ENCODE results near the gene SLC35D2. TPM values are rescaled to one million over a fixed set of nuclear protein-coding genes. Genes with fewer than 3 reads are reported as not detected.
"Not testable (repeated sequence)": the region's sequence is repeated elsewhere in the genome, so short reads cannot be mapped to it uniquely, and the experiment has no call there.

Gene SLC35D2
- total RNA-seq, 1 donor from 2014 or later, result 14.6 TPM

GRCh38 chr9:96317335-96317980, 66.1 kb downstream of the SLC35D2 start:
- peaks cover 0 to 3% (median 0%) of the 10 kb centered on the region in 3 donors for H3K9me3 ChIP-seq (ENCODE audit: control insufficient read depth in 3 of 3, low read length in 3 of 3)
- H3K4me3 ChIP-seq (ENCODE audit: low read length in 3 of 3), result no peak overlapping the region
- no peak overlapping the region for H3K27ac ChIP-seq (ENCODE audit: low read depth, low read length)
- H3K36me3 ChIP-seq (ENCODE audit: control insufficient read depth in 3 of 3, insufficient read depth in 3 of 3, low read length in 3 of 3), result peaks cover 2 to 6% (median 6%) of the 10 kb centered on the region in 3 donors
- H3K4me1 ChIP-seq (ENCODE audit: control insufficient read depth in 3 of 3, insufficient read depth in 3 of 3, low read length in 3 of 3), result peaks cover 0 to 2% (median 0%) of the 10 kb centered on the region in 3 donors
- H3K9ac ChIP-seq (ENCODE audit: low read depth in 1 of 3, low read length in 3 of 3), result no peak overlapping the region
- H3K27me3 ChIP-seq (ENCODE audit: control insufficient read depth in 3 of 3, insufficient read depth in 3 of 3, low read length in 3 of 3), result no peaks in the 10 kb centered on the region

DNA sequence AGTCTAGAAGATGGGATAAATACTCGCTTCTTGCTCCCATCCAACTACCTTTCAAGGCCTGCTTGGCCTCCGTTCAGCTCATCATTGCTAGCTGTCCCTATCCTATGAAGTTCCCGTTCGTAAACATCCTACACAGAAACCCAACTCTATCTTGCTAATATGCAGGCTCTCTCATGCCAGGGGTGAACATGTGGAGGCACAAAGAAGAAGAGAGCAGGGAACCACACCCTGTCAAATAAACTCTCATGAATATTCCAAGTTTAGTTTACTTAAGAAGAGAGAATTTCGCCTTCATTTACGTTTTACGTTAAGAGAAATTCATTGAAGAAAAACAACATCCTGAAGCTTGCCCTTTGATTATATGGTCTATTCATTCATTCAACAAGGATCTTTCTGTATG, 73.7 kb downstream of the SLC35D2 start:
- H3K9me3 ChIP-seq (ENCODE audit: control insufficient read depth in 3 of 3, low read length in 3 of 3), result peaks cover 0 to 3% (median 0%) of the 10 kb centered on the region in 3 donors
- H3K4me1 ChIP-seq (ENCODE audit: control insufficient read depth in 3 of 3, insufficient read depth in 3 of 3, low read length in 3 of 3), result no peaks in the 10 kb centered on the region
- H3K9ac ChIP-seq (ENCODE audit: low read depth in 1 of 3, low read length in 3 of 3), result no peak overlapping the region
- H3K36me3 ChIP-seq (ENCODE audit: control insufficient read depth in 3 of 3, insufficient read depth in 3 of 3, low read length in 3 of 3), result peaks cover 2 to 4% (median 4%) of the 10 kb centered on the region in 3 donors
- H3K4me3 ChIP-seq (ENCODE audit: low read length in 3 of 3), result no peak overlapping the region
- H3K27ac ChIP-seq (ENCODE audit: low read depth, low read length), result no peak overlapping the region
- H3K27me3 ChIP-seq (ENCODE audit: control insufficient read depth in 3 of 3, insufficient read depth in 3 of 3, low read length in 3 of 3), result no peaks in the 10 kb centered on the region

DNA sequence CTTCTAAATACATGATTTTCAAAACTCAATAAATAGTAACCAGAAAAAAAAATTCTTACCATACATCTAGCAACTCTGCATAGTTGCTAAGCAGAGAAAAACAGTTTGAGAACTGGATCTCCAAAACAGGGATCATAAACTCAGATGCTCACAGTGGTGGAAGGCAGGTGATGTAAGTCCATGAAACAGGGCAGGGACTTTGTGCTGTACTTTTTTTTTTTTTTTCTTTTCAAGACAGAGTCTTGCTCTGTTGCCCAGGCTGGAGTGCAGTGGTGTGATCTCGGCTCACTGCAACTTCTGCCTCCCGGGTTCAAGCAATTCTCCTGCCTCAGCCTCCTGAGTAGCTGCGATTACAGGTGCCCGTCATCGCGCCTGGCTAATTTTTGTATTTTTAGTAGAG, 76.6 kb downstream of the SLC35D2 start:
- H3K4me1 ChIP-seq (ENCODE audit: control insufficient read depth in 3 of 3, insufficient read depth in 3 of 3, low read length in 3 of 3); H3K4me3 ChIP-seq (ENCODE audit: low read length in 3 of 3); H3K27ac ChIP-seq (ENCODE audit: low read depth, low read length); H3K27me3 ChIP-seq (ENCODE audit: control insufficient read depth in 3 of 3, insufficient read depth in 3 of 3, low read length in 3 of 3); H3K36me3 ChIP-seq (ENCODE audit: control insufficient read depth in 3 of 3, insufficient read depth in 3 of 3, low read length in 3 of 3); H3K9me3 ChIP-seq (ENCODE audit: control insufficient read depth in 3 of 3, low read length in 3 of 3); H3K9ac ChIP-seq (ENCODE audit: low read depth in 1 of 3, low read length in 3 of 3): not testable (repeated sequence)

GRCh38 chr9:96305171-96305570, 78.3 kb downstream of the SLC35D2 start:
- no peak overlapping the region for H3K9ac ChIP-seq (ENCODE audit: low read depth in 1 of 3, low read length in 3 of 3)
- no peak overlapping the region for H3K4me3 ChIP-seq (ENCODE audit: low read length in 3 of 3)
- no peaks in the 10 kb centered on the region for H3K36me3 ChIP-seq (ENCODE audit: control insufficient read depth in 3 of 3, insufficient read depth in 3 of 3, low read length in 3 of 3)
- H3K9me3 ChIP-seq (ENCODE audit: control insufficient read depth in 3 of 3, low read length in 3 of 3), result no peaks in the 10 kb centered on the region
- H3K27me3 ChIP-seq (ENCODE audit: control insufficient read depth in 3 of 3, insufficient read depth in 3 of 3, low read length in 3 of 3), result no peaks in the 10 kb centered on the region
- H3K27ac ChIP-seq (ENCODE audit: low read depth, low read length), result no peak overlapping the region
- no peaks in the 10 kb centered on the region for H3K4me1 ChIP-seq (ENCODE audit: control insufficient read depth in 3 of 3, insufficient read depth in 3 of 3, low read length in 3 of 3)

- Histone ChIP-seq H3K27ac (ENCODE audit: low read depth, low read length) (no peak overlapping the region), H3K9me3 (ENCODE audit: control insufficient read depth in 3 of 3, low read length in 3 of 3) (no peaks in the 10 kb centered on the region), H3K36me3 (ENCODE audit: control insufficient read depth in 3 of 3, insufficient read depth in 3 of 3, low read length in 3 of 3) (no peaks in the 10 kb centered on the region), H3K4me3 (ENCODE audit: low read length in 3 of 3) (no peak overlapping the region), H3K4me1 (ENCODE audit: control insufficient read depth in 3 of 3, insufficient read depth in 3 of 3, low read length in 3 of 3) (no peaks in the 10 kb centered on the region), H3K27me3 (ENCODE audit: control insufficient read depth in 3 of 3, insufficient read depth in 3 of 3, low read length in 3 of 3) (no peaks in the 10 kb centered on the region), H3K9ac (ENCODE audit: low read depth in 1 of 3, low read length in 3 of 3) (no peak overlapping the region)
These were observed 79.3 kb downstream of the SLC35D2 start for GRCh38 chr9:96304230-96304629.

- Histone ChIP-seq H3K36me3 (ENCODE audit: control insufficient read depth in 3 of 3, insufficient read depth in 3 of 3, low read length in 3 of 3) (no peaks in the 10 kb centered on the region), H3K4me3 (ENCODE audit: low read length in 3 of 3) (no peak within 1 kb of the TSS), H3K27me3 (ENCODE audit: control insufficient read depth in 3 of 3, insufficient read depth in 3 of 3, low read length in 3 of 3) (no peaks in the 10 kb centered on the region), H3K9me3 (ENCODE audit: control insufficient read depth in 3 of 3, low read length in 3 of 3) (no peaks in the 10 kb centered on the region), H3K27ac (ENCODE audit: low read depth, low read length) (no peak within 1 kb of the TSS), H3K4me1 (ENCODE audit: control insufficient read depth in 3 of 3, insufficient read depth in 3 of 3, low read length in 3 of 3) (no peaks in the 10 kb centered on the region), H3K9ac (ENCODE audit: low read depth in 1 of 3, low read length in 3 of 3) (no peak within 1 kb of the TSS)
These were observed 81.5 kb downstream of the SLC35D2 start, which contains the start of gene HSD17B3 for GRCh38 chr9:96302021-96302420. Gene HSD17B3 (minus strand): TSS chr9:96302176. CDS start chr9:96302104, 72 bp downstream.

DNA sequence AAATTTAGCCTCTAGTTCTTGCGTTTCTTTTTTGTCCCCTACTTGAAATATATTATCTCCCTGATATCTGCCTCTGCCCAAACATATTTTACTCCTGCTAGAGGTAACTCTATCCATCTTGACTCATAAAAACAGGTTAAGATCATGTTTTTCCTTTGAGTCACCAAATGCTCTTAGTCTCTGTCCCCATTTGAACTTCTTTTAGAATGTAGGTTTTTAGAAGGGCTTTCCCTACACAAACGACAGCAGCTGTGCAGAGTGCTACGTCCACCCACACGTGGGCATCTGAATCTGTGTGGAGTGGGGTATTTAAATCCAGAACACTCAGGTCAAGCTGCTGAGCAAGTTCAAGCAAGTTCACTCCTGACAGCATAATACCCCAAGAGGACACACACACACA, 83.7 kb downstream of the SLC35D2 start:
- Histone ChIP-seq H3K9ac (ENCODE audit: low read depth in 1 of 3, low read length in 3 of 3) (no peak overlapping the region), H3K4me1 (ENCODE audit: control insufficient read depth in 3 of 3, insufficient read depth in 3 of 3, low read length in 3 of 3) (no peaks in the 10 kb centered on the region), H3K36me3 (ENCODE audit: control insufficient read depth in 3 of 3, insufficient read depth in 3 of 3, low read length in 3 of 3) (no peaks in the 10 kb centered on the region), H3K27ac (ENCODE audit: low read depth, low read length) (no peak overlapping the region), H3K9me3 (ENCODE audit: control insufficient read depth in 3 of 3, low read length in 3 of 3) (peaks cover 0 to 2% (median 0%) of the 10 kb centered on the region in 3 donors), H3K4me3 (ENCODE audit: low read length in 3 of 3) (no peak overlapping the region), H3K27me3 (ENCODE audit: control insufficient read depth in 3 of 3, insufficient read depth in 3 of 3, low read length in 3 of 3) (no peaks in the 10 kb centered on the region)

DNA sequence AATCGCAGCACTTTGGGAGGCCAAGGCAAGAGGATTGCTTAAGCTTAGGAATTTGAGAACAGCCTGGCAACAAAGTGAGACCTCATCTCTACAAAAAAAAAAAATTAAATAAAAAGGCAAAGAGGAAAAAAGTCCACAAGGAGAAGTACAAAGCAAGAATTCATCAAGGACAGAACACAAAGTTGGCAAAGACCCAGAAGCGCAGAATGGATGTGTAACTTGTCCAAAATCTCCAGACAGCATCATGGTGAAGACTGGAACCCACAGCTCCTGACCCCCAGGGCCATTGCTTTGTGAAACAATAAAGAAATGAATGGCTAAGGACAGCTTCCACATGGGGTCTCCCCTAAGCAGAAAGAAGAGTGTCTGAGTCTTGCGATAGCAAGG, 89.4 kb downstream of the SLC35D2 start:
- H3K9ac ChIP-seq (ENCODE audit: low read depth in 1 of 3, low read length in 3 of 3), result no peak overlapping the region
- H3K36me3 ChIP-seq (ENCODE audit: control insufficient read depth in 3 of 3, insufficient read depth in 3 of 3, low read length in 3 of 3), result no peaks in the 10 kb centered on the region
- peaks cover 0 to 2% (median 0%) of the 10 kb centered on the region in 3 donors for H3K9me3 ChIP-seq (ENCODE audit: control insufficient read depth in 3 of 3, low read length in 3 of 3)
- H3K4me3 ChIP-seq (ENCODE audit: low read length in 3 of 3), result no peak overlapping the region
- no peaks in the 10 kb centered on the region for H3K4me1 ChIP-seq (ENCODE audit: control insufficient read depth in 3 of 3, insufficient read depth in 3 of 3, low read length in 3 of 3)
- H3K27ac ChIP-seq (ENCODE audit: low read depth, low read length), result no peak overlapping the region
- H3K27me3 ChIP-seq (ENCODE audit: control insufficient read depth in 3 of 3, insufficient read depth in 3 of 3, low read length in 3 of 3), result no peaks in the 10 kb centered on the region

GRCh38 chr9:96293498-96294158, 89.9 kb downstream of the SLC35D2 start:
- Histone ChIP-seq H3K9ac (ENCODE audit: low read depth in 1 of 3, low read length in 3 of 3) (no peak overlapping the region), H3K4me3 (ENCODE audit: low read length in 3 of 3) (no peak overlapping the region), H3K27ac (ENCODE audit: low read depth, low read length) (no peak overlapping the region), H3K36me3 (ENCODE audit: control insufficient read depth in 3 of 3, insufficient read depth in 3 of 3, low read length in 3 of 3) (no peaks in the 10 kb centered on the region), H3K27me3 (ENCODE audit: control insufficient read depth in 3 of 3, insufficient read depth in 3 of 3, low read length in 3 of 3) (no peaks in the 10 kb centered on the region), H3K4me1 (ENCODE audit: control insufficient read depth in 3 of 3, insufficient read depth in 3 of 3, low read length in 3 of 3) (no peaks in the 10 kb centered on the region), H3K9me3 (ENCODE audit: control insufficient read depth in 3 of 3, low read length in 3 of 3) (peaks cover 0 to 2% (median 0%) of the 10 kb centered on the region in 3 donors)

DNA sequence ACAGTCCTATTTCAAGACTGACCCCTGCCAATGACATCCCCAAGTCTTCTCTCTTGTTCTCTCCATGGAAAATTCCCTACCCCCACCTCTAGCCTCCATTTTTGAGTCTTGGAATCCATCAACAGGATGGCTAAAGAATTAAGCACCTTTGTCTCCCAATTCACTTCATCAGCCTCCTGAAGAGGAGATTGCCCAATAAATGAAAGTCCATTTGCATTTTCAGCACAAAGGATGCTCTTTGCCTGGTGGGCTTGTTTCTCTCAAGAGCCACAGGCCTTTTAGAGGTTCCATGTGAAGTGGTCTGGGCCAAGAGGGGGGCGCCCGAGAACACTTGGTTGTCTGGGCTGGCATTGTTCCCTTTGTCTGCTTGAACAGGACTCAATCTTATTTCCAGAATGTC, 94.1 kb downstream of the SLC35D2 start:
- H3K27me3 ChIP-seq (ENCODE audit: control insufficient read depth in 3 of 3, insufficient read depth in 3 of 3, low read length in 3 of 3), result no peaks in the 10 kb centered on the region
- H3K27ac ChIP-seq (ENCODE audit: low read depth, low read length), result no peak overlapping the region
- H3K9me3 ChIP-seq (ENCODE audit: control insufficient read depth in 3 of 3, low read length in 3 of 3), result no peaks in the 10 kb centered on the region
- H3K9ac ChIP-seq (ENCODE audit: low read depth in 1 of 3, low read length in 3 of 3), result no peak overlapping the region
- H3K4me3 ChIP-seq (ENCODE audit: low read length in 3 of 3), result no peak overlapping the region
- no peaks in the 10 kb centered on the region for H3K4me1 ChIP-seq (ENCODE audit: control insufficient read depth in 3 of 3, insufficient read depth in 3 of 3, low read length in 3 of 3)
- no peaks in the 10 kb centered on the region for H3K36me3 ChIP-seq (ENCODE audit: control insufficient read depth in 3 of 3, insufficient read depth in 3 of 3, low read length in 3 of 3)
